IMR-90 (cell line): ENCODE results near the gene NR5A2. TPM values are rescaled to one million over a fixed set of nuclear protein-coding genes. Genes with fewer than 3 reads are reported as not detected.

Experiments
- ATAC-seq: fragments of 200-7000 bp; cut with Tn5 transposase; 2 replicates; pipeline ENCODE4 v1.9.1; 2020; ENCODE audit warnings: low read depth, mild to moderate bottlenecking, moderate library complexity
- BruUV-seq: library from RNA; stranded (reverse); fragments of 400-500 nt; replicated peaks from 2 replicates; lab custom pipeline; 2021; lab: Mats Ljungman, UMichigan
- CTCF ChIA-PET: fragments of 300-600 bp; formaldehyde crosslinking; extraction: SDS; loops from one replicate; lab custom pipeline; 2021; ENCODE audit warnings: antibody characterized with exemption; lab: Yijun Ruan, JAX
- POLR2A ChIA-PET: fragments of 300-600 bp; sonication (Branson Sonifier 250); formaldehyde crosslinking; loops from one replicate; lab custom pipeline; 2022; ENCODE audit warnings: antibody characterized with exemption; ENCODE audit not compliant: unreplicated experiment; lab: Charles Lee
- DNase-seq: peaks from one replicate; pipeline ENCODE4 v3.0.0; 2013
- H2AFZ ChIP-seq: replicated peaks from 2 replicates; pipeline ENCODE3; 2013; ENCODE audit warnings: low read length, mild to moderate bottlenecking; ENCODE audit not compliant: poor library complexity
- H2AK5ac ChIP-seq: 2 replicates; pipeline ENCODE4 v1.6.1; 2013; ENCODE audit warnings: low read depth, low read length, inconsistent platforms
- H2AK9ac ChIP-seq: replicated peaks from 2 replicates; pipeline ENCODE3; 2013; ENCODE audit warnings: mild to moderate bottlenecking, low read depth, low read length, moderate library complexity; ENCODE audit not compliant: poor library complexity
- H2BK120ac ChIP-seq: 2 replicates; pipeline ENCODE4 v1.6.1; 2013; ENCODE audit warnings: low read depth, low read length, inconsistent platforms
- H2BK15ac ChIP-seq: 3 replicates; pipeline ENCODE4 v1.6.1; 2013; ENCODE audit warnings: low read depth, low read length, inconsistent platforms
- H2BK20ac ChIP-seq: 2 replicates; pipeline ENCODE4 v1.6.1; 2013; ENCODE audit warnings: low read depth, mild to moderate bottlenecking, inconsistent platforms, low read length, moderate library complexity
- H2BK5ac ChIP-seq: 2 replicates; pipeline ENCODE4 v1.6.1; 2013; ENCODE audit warnings: mild to moderate bottlenecking, low read depth, low read length, inconsistent platforms; ENCODE audit not compliant: poor library complexity, severe bottlenecking
- H3K14ac ChIP-seq: replicated peaks from 2 replicates; pipeline ENCODE4 v1.6.1; 2013; ENCODE audit warnings: low read depth, low read length, inconsistent platforms
- H3K18ac ChIP-seq: 2 replicates; pipeline ENCODE4 v1.6.1; 2013; ENCODE audit warnings: low read depth, low read length, control low read depth
- H3K23ac ChIP-seq: 2 replicates; pipeline ENCODE4 v1.6.1; 2013; ENCODE audit warnings: low read depth, low read length, inconsistent platforms
- H3K27ac ChIP-seq: 2 replicates; pipeline ENCODE4 v1.5.1; 2013; ENCODE audit warnings: mild to moderate bottlenecking, control low read depth, low read length; ENCODE audit not compliant: insufficient read depth
- H3K27me3 ChIP-seq: 2 replicates; pipeline ENCODE4 v1.6.1; 2013; ENCODE audit warnings: low read length; ENCODE audit not compliant: control insufficient read depth, insufficient read depth
- H3K36me3 ChIP-seq: 2 replicates; pipeline ENCODE4 v1.6.1; 2013; ENCODE audit warnings: low read length, mixed read lengths; ENCODE audit not compliant: control insufficient read depth, insufficient read depth
- H3K4ac ChIP-seq: 2 replicates; pipeline ENCODE4 v1.6.1; 2013; ENCODE audit warnings: low read depth, low read length, inconsistent platforms
- H3K4me1 ChIP-seq: 2 replicates; pipeline ENCODE4 v1.6.1; 2013; ENCODE audit warnings: low read length, mixed read lengths; ENCODE audit not compliant: control insufficient read depth, insufficient read depth
- H3K4me2 ChIP-seq: 2 replicates; pipeline ENCODE4 v1.6.1; 2013; ENCODE audit warnings: low read depth, mild to moderate bottlenecking, control low read depth, low read length, moderate library complexity
- H3K4me3 ChIP-seq: 2 replicates; pipeline ENCODE4 v1.5.1; 2013; ENCODE audit warnings: low read depth, mild to moderate bottlenecking, control low read depth, low read length, moderate library complexity; ENCODE audit not compliant: insufficient read depth
- H3K56ac ChIP-seq: 2 replicates; pipeline ENCODE4 v1.6.1; 2013; ENCODE audit warnings: low read length, inconsistent platforms; ENCODE audit not compliant: insufficient read depth; ENCODE audit errors: extremely low read depth
- H3K79me1 ChIP-seq, 2 experiments: 2 replicates each; pipeline ENCODE4 v1.6.1; 2013; ENCODE audit warnings: low read length in 2 of 2, inconsistent platforms in 1 of 2, low read depth in 1 of 2
- H3K9ac ChIP-seq: 2 replicates; pipeline ENCODE4 v1.6.1; 2013; ENCODE audit warnings: low read depth, low read length, control low read depth
- H3K9me1 ChIP-seq: 2 replicates; pipeline ENCODE4 v1.6.1; 2013; ENCODE audit warnings: low read length, inconsistent platforms; ENCODE audit not compliant: insufficient read depth
- H3K9me3 ChIP-seq: 2 replicates; pipeline ENCODE4 v1.6.1; 2013; ENCODE audit warnings: low read length; ENCODE audit not compliant: control insufficient read depth, insufficient read depth
- H4K20me1 ChIP-seq: 2 replicates; pipeline ENCODE4 v1.6.1; 2013; ENCODE audit warnings: low read length, inconsistent platforms; ENCODE audit not compliant: insufficient read depth
- H4K5ac ChIP-seq: 2 replicates; pipeline ENCODE4 v1.6.1; 2013; ENCODE audit warnings: mild to moderate bottlenecking, low read depth, low read length, control low read depth
- H4K8ac ChIP-seq, 2 experiments: 2 replicates each; pipeline ENCODE4 v1.6.1; 2013; ENCODE audit warnings: low read depth in 2 of 2, low read length in 2 of 2, control low read depth in 1 of 2, inconsistent platforms in 1 of 2
- H4K91ac ChIP-seq: 2 replicates; pipeline ENCODE4 v1.6.1; 2013; ENCODE audit warnings: low read depth, low read length, inconsistent platforms; ENCODE audit not compliant: insufficient read depth
- FOS ChIP-seq: fragments of 150-350 bp; IDR thresholded peaks from 2 replicates; pipeline ENCODE4 v1.6.1; 2016; ENCODE audit warnings: low read depth, low read length
- MAFK ChIP-seq: IDR thresholded peaks from 2 replicates; pipeline ENCODE4 v1.6.1; 2012; ENCODE audit warnings: low read depth, low read length, improper control_type of control experiment
- WGBS, 2 experiments: methylation state at CpG; one replicate each; pipeline versions ENCODE4 v1.1.5 to v1.1.7; 2013; ENCODE audit warnings: missing lambda C conversion rate in 2 of 2; ENCODE audit not compliant: insufficient read length in 1 of 2; ENCODE audit errors: extremely low coverage in 2 of 2; 5-methylcytosine and 5-hydroxymethylcytosine counted together
- dilution Hi-C: fragments of 300-500 bp; cut with HindIII; formaldehyde crosslinking; loops from one replicate; pipeline ENCODE4 v1.14.3; 2018; ENCODE audit warnings: low sequenced_read_pairs; ENCODE audit not compliant: unreplicated experiment
- in situ Hi-C: fragments of 300-500 bp; cut with MboI; formaldehyde crosslinking; loops from 3 replicates; pipeline ENCODE4 v1.14.3; 2019; ENCODE audit warnings: low sequenced_read_pairs, inconsistent platforms, mixed read lengths
- intact Hi-C: fragments of 100-400 bp; cut with micrococcal nuclease; formaldehyde crosslinking; loops from 2 replicates; pipeline ENCODE4 v1.10.0; 2022
- polyA plus RNA-seq, 3 experiments: library from polyadenylated mRNA; depleted of rRNA; stranded (reverse); fragments of >200 nt; gene quantifications; 2 replicates each; pipeline ENCODE4 v1.2.3, GENCODE V29; 2012; ENCODE audit warnings: low replicate concordance in 1 of 3
- total RNA-seq: library from RNA; depleted of rRNA; stranded (reverse); fragments of >200 nt; gene quantifications from 2 replicates; pipeline ENCODE4 v1.2.3, GENCODE V29; 2012

Gene NR5A2
- total and polyA plus RNA-seq, 2 of the 4 experiments (the other 2 are of a cell fraction): 0.03 to 0.18 TPM

DNA sequence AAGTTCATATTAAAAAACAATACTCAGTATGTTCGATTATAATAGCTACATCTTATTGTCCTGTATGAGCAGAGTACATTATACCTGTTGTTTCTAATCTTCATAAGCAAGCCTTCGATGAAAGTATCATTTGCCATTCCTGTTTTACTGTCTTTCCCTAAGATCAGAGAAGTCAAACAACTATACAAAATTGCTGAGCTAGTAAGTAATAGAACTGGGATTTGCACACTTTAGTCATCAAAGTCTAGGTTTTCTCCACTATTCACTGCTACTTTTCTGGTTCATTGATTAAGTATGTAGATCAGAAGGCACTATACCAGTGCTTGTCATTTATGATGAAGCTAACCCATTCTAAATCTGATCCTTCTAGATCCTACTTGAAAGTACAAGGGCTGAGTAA, 108.9 kb downstream of the NR5A2 start:
- ATAC-seq (no peak), DNase-seq (no peak)
- H3K9me1 ChIP-seq: no peaks in the 10 kb centered on the region
- no peak overlapping the region for H4K5ac ChIP-seq
- H2AFZ ChIP-seq: no peak overlapping the region
- WGBS, 2 experiments: no CpG with 5 or more reads among the region's 2 CpGs
- no peak overlapping the region for H3K14ac ChIP-seq
- H4K91ac ChIP-seq: no peak overlapping the region
- H3K23ac ChIP-seq: no peak overlapping the region
- H3K56ac ChIP-seq: no peak overlapping the region
- no peaks in the 10 kb centered on the region for H4K20me1 ChIP-seq
- no peaks in the 10 kb centered on the region for H3K36me3 ChIP-seq
- H2AK9ac ChIP-seq: no peak overlapping the region
- intact Hi-C loops: loop anchor here (10.0 kb wide), 3 partner anchors 138 to 452 kb away; no protein-coding TSS in a partner anchor
- no peak overlapping the region for H2BK20ac ChIP-seq
- no peaks in the 10 kb centered on the region for H3K9me3 ChIP-seq
- in situ Hi-C loops: no loop called here
- H3K27me3 ChIP-seq: no peaks in the 10 kb centered on the region
- no peaks in the 10 kb centered on the region for H3K79me1 ChIP-seq
- H2BK120ac ChIP-seq: no peak overlapping the region
- H2BK5ac ChIP-seq: no peak overlapping the region
- H3K9ac ChIP-seq: no peak overlapping the region
- POLR2A ChIA-PET: no interaction called here
- H2BK15ac ChIP-seq: no peak overlapping the region
- BruUV-seq: no TSS peak
- H4K8ac ChIP-seq: no peak overlapping the region
- CTCF ChIA-PET: interaction anchor here (1.1 kb wide), 1 partner anchor 352 kb away, joined by 3 read pairs; no protein-coding TSS in a partner anchor
- dilution Hi-C loops: no loop called here
- no peak overlapping the region for H3K4me3 ChIP-seq
- H3K27ac ChIP-seq: no peak overlapping the region
- H2AK5ac ChIP-seq: no peak overlapping the region
- H3K4me1 ChIP-seq: no peaks in the 10 kb centered on the region
- H3K4ac ChIP-seq: no peak overlapping the region
- TF ChIP-seq MAFK (peak; percentile 46; the same call in 1 of the 2 replicates), FOS (no peak)
- H3K4me2 ChIP-seq: no peak overlapping the region
- no peak overlapping the region for H3K18ac ChIP-seq
